ENCODE data around the gene GTPBP3.
A peak's percentile ranks its signal among the peaks of the same experiment; 100 is the strongest.
"Not testable (repeated sequence)": the region's sequence is repeated elsewhere in the genome, so short reads cannot be mapped to it uniquely, and the experiment has no call there.

GTPBP3 gene, protein sequence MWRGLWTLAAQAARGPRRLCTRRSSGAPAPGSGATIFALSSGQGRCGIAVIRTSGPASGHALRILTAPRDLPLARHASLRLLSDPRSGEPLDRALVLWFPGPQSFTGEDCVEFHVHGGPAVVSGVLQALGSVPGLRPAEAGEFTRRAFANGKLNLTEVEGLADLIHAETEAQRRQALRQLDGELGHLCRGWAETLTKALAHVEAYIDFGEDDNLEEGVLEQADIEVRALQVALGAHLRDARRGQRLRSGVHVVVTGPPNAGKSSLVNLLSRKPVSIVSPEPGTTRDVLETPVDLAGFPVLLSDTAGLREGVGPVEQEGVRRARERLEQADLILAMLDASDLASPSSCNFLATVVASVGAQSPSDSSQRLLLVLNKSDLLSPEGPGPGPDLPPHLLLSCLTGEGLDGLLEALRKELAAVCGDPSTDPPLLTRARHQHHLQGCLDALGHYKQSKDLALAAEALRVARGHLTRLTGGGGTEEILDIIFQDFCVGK
- 13.0 to 38.6 (median 22.5) reads per million in 9 experiments for total RNA-seq

DNA sequence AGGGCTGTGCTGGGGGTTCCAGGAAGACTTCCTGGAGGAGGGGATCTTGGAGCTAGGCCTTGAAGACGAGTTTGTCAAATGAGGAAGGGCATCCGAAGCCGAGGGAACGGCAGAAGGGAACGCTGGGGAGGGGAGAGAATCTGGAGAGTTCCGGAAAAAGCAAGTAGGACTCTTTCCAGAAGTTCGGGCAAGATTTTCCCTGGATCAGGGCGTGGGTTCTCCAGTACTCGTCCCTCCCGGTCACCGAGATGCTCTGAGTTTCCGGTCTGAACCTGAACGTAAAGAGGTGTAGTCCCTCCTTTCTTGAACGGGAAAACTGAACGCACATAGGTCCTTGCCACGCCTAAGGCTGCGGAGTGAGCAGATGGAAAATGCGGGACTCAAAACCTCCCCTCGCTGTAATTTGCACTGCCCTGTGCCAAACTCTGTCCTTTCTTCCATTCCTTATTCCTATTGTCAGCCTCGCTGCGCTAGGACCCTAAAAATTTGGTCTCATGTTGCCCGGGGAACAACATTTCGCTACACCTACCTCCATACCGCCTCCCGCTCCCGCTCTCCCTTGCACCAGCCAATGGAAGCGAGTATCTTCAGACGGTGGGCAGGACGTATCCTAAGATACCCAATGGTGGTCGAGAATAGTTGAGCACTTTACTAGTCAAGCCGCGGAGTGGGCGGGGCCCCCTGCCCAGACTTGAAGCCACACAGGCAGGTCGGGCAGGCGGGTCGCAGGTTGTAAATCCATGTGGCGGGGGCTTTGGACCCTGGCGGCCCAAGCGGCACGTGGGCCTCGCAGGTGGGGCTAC, at the start of gene GTPBP3:
TSS of gene GTPBP3 (plus strand) at position 682 of the 803 bp plus-strand sequence. CDS start at position 741, 59 bp downstream.
- Mint-ChIP-seq H3K4me3 (peak within 1 kb of the TSS; percentile 90 to 97), H3K27ac (peak within 1 kb of the TSS; percentile 84 to 93), H3K4me1 (ENCODE audit: low read depth in 2 of 2) (peaks cover 28 to 37% of the 10 kb centered on the region in 2 donors), H3K9me3 (no peaks in the 10 kb centered on the region), H3K27me3 (no peaks in the 10 kb centered on the region), H3K36me3 (ENCODE audit: insufficient read depth) (peaks cover 3% of the 10 kb centered on the region)
- DNase-seq = peak; percentile 92 to 96 (median 94)
- peak; percentile 86 for ATAC-seq (replicated peaks)

DNA sequence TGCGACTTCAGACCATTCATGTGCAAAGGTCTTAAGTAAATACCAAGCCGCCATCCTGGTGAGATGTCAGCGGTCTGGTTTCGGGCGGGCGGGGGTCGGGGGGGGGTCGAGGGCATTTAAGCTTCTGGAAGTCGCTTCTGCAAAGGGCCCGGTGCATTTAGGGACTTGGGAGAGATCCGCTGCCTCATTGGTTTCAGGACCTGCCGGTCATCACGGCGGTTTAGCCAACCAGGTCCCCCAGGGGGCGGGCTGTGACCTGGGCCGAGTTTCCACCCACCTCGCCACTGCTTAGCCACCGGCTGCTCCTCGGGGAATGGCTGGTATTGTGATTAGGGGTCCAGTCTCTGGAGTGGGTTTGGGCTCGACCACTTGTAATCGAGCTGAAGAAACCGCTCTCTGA, 47.9 kb upstream of the GTPBP3 start:
- Mint-ChIP-seq H3K36me3 (ENCODE audit: insufficient read depth) (no peaks in the 10 kb centered on the region), H3K27ac (no peak overlapping the region), H3K4me3 (no peak overlapping the region), H3K4me1 (ENCODE audit: low read depth in 2 of 2) (peaks cover 5 to 6% of the 10 kb centered on the region in 2 donors), H3K27me3 (no peaks in the 10 kb centered on the region), H3K9me3 (no peaks in the 10 kb centered on the region)
- DNase-seq (no peak), ATAC-seq (replicated peaks) (no peak)

DNA sequence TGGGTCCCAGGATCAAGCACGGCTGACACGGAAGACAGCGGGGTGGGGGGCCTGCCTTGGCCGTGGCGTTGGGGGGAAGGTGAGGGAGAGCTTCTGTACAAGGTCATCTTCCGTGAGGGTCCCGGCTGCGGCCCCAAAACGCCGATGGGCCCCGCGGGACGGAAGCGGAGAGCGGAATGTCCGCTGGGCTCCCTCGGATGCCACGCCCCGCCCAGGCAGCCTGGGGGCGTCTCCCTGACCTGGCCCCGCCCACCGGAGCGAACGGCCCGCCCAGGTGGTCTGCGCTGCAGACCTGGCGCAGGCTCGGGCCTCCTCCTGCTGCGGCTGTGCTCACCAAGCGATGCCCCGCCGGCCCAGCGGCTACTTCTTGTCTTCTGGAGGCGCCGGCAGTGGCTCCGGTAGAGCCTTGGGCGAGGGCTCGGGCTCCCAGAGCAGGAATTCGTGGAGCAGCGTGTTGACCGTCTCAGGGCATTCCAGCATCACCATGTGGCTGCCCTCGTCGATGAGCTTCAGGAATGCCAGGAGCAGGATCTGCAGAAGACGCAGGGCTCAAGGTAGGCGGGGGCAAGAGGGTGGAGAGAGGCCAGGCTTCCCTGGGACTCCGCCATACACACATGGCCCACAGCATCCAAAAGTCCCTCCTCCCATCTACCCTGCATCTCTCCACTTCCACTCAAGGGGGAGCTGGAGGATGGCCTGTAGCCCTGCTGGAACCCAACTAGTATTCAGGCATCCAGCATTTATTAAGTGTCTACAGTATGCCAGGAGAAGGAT, 44.9 kb upstream of the GTPBP3 start:
- Mint-ChIP-seq H3K27ac (peak overlapping the region in 1 of 2 donors; percentile 75), H3K9me3 (no peaks in the 10 kb centered on the region), H3K36me3 (ENCODE audit: insufficient read depth) (no peaks in the 10 kb centered on the region), H3K27me3 (no peaks in the 10 kb centered on the region), H3K4me3 (peak overlapping the region; percentile 87 to 93), H3K4me1 (ENCODE audit: low read depth in 2 of 2) (peaks cover 5 to 6% of the 10 kb centered on the region in 2 donors)
- peak; percentile 78 to 85 (median 79) for DNase-seq
- peak; percentile 95 for ATAC-seq (replicated peaks)

DNA sequence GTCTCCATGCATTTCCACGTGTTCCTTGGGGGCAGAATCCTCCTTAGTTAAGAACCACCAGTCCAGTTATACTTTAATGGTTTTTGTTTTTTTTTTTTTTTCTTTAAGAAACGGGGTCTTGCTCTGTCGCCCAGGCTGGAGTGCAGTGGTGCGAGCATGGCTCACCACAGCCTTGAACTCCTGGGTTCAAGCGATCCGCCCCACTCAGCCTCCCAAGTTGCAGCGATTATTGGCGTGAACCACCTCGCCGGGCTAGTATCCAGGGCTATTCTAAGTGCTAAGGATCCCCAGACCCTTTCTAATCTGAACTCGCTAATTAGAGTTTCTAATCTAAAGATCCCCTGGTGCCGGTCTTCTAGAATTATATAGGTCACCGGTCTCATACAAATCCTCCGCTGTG, 43.7 kb upstream of the GTPBP3 start:
- no peaks in the 10 kb centered on the region for H3K36me3 Mint-ChIP-seq (ENCODE audit: insufficient read depth)

DNA sequence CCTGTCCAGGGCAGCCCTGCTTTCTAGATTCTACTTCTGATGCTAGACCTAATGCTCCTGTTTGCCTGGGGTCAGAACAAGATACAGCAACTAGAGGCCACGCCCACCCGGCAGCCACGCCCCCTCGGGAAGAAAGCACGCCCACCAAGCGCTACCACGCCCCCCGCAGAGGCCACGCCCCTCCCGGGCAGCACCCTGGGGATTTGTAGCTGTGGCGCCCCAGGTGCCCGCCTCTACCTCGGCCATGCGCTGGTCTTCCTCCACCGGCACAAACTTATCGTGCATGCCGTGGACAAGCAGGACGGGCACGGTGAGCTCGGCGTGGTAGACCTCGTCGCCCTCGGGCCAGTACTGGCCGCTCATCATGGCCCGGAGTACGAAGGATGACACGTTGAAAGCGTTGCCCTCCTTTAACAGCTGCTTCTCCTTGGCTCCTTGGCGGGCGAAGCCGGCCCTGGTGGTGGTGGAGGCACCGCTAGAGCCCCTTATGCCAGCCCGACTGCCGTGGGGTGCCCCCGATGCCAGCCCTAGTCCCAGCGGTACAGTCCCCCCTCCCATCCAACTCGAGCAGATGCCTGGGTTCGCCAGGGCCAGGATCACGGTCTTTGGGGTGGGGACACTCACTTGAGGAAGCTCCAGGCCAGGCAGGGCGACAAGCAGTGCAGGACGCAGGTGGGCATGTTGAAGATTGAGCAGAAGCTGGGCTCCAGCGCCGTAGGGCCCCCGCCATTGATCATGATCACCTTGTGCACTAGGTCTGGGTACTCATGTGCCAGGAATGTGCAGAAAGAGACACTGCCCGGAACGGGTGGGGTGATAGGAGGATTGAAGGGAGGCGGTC, 43.1 kb upstream of the GTPBP3 start:
- H3K27me3 Mint-ChIP-seq = no peaks in the 10 kb centered on the region
- H3K27ac Mint-ChIP-seq = no peak overlapping the region
- no peaks in the 10 kb centered on the region for H3K9me3 Mint-ChIP-seq
- peak; percentile 36 to 44 (median 41) for DNase-seq
- ATAC-seq (replicated peaks) = no peak
- no peaks in the 10 kb centered on the region for H3K36me3 Mint-ChIP-seq (ENCODE audit: insufficient read depth)
- peaks cover 5 to 6% of the 10 kb centered on the region in 2 donors for H3K4me1 Mint-ChIP-seq (ENCODE audit: low read depth in 2 of 2)
- no peak overlapping the region for H3K4me3 Mint-ChIP-seq

More for the DNA sequence above, 43.7 kb upstream of the GTPBP3 start:
- Mint-ChIP-seq H3K27me3 (no peaks in the 10 kb centered on the region), H3K4me1 (ENCODE audit: low read depth in 2 of 2) (peaks cover 5 to 6% of the 10 kb centered on the region in 2 donors), H3K4me3 (no peak overlapping the region), H3K27ac (no peak overlapping the region), H3K9me3 (no peaks in the 10 kb centered on the region)
- DNase-seq (no peak), ATAC-seq (replicated peaks) (no peak)

DNA sequence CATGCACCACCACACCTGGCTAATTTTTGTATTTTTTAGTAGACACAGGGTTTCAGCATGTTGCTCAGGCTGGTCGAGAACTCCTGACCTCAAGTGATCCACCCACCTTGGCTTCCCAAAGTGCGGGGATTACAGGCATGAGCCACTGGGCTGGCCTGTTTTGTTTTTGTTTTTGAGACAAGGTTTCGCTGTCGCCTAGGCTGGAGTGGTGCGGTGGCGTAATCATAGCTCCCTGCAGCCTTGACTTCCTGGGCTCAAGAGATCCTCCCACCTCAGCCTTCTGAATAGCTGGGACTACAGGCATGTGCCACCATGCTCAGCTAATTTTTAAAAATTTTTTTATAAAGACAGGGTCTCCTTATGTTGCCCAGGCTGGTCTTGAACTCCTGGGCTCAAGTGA, 41.8 kb upstream of the GTPBP3 start:
- not testable (repeated sequence) for H3K9me3 Mint-ChIP-seq; H3K27ac Mint-ChIP-seq; ATAC-seq (replicated peaks); DNase-seq; H3K27me3 Mint-ChIP-seq; H3K4me3 Mint-ChIP-seq; H3K36me3 Mint-ChIP-seq (ENCODE audit: insufficient read depth); H3K4me1 Mint-ChIP-seq (ENCODE audit: low read depth in 2 of 2)

DNA sequence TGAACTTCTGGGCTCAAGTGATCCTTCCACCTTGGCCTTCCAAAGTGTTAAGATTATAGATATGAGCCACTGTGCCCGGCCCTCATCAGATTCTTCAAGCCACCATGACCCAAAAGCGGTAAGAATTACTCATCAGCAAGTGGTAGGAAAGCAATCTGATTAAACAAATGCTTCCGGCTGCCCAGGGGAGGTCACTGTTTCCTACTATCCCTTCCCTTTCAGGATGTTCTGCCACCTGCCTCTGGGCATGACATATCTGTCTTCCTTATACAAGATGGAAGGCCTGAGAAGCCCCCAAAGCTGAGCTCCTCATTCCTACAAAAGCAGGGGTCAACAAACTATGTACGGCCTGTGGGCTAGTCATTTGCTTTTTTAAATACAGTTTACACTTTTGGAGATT, 41.1 kb upstream of the GTPBP3 start:
- peaks cover 6% of the 10 kb centered on the region for H3K36me3 Mint-ChIP-seq (ENCODE audit: insufficient read depth)
- ATAC-seq (replicated peaks) (no peak), DNase-seq (no peak)
- H3K4me3 Mint-ChIP-seq = no peak overlapping the region
- H3K27me3 Mint-ChIP-seq = no peaks in the 10 kb centered on the region
- peaks cover 5 to 6% of the 10 kb centered on the region in 2 donors for H3K4me1 Mint-ChIP-seq (ENCODE audit: low read depth in 2 of 2)
- no peak overlapping the region for H3K27ac Mint-ChIP-seq
- no peaks in the 10 kb centered on the region for H3K9me3 Mint-ChIP-seq

DNA sequence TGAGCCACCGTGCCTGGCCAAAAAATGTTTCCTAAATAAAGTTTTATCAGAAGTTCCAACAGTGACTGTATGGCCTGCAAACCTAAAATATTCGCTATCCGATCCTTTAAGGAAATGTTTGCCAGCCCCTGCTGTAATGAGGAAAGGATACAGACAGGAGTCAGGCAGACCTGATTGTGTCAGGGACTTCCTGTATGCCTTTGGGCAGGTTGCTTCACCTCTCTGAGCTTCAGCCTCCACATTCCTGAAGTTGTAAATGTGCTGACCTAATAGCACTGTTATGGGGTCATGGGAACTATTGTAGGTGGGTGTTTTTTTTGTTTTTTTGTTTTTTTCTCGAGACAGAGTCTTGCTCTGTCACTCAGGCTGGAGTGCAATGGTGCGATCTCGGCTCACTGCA, 40.4 kb upstream of the GTPBP3 start:
- ATAC-seq (replicated peaks) (no peak), DNase-seq (no peak)
- Mint-ChIP-seq H3K27me3 (no peaks in the 10 kb centered on the region), H3K36me3 (ENCODE audit: insufficient read depth) (peaks cover 6% of the 10 kb centered on the region), H3K9me3 (no peaks in the 10 kb centered on the region), H3K4me3 (no peak overlapping the region), H3K27ac (peak overlapping the region in 1 of 2 donors; percentile 62), H3K4me1 (ENCODE audit: low read depth in 2 of 2) (peaks cover 4 to 5% of the 10 kb centered on the region in 2 donors)

DNA sequence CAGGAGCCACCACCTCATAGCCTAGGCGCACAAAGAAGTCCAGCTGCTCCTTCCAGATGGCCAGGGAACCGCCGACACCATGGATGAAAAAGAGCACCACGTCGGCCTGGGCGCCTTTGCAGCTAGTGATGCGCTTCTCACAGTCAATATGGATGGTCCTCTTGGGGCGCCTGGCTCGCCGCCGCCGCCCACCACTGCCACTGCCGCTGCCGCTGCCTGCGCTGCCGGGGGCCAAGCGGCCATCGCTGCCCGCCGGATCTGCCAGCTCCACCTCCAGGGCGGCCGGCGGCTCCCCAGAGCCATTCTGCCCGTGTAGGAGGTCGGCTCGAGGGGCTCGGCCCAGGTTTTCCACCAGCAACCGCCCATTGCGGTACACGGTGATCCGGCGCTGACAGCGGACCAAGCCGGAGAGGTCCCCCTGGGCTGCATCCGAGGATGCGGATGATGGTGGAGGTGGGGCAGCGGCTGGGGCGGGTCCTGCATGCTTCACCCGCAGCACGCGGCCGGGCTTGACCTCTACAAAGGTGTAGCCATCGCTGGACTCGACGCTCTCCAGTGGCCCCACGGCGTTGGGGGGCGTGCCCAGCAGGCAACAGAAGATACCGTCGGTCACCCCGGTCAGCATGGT, 36.2 kb upstream of the GTPBP3 start:
- peaks cover 15% of the 10 kb centered on the region for H3K36me3 Mint-ChIP-seq (ENCODE audit: insufficient read depth)
- H3K9me3 Mint-ChIP-seq = no peaks in the 10 kb centered on the region
- ATAC-seq (replicated peaks) (no peak), DNase-seq (no peak)
- peaks cover 14 to 19% of the 10 kb centered on the region in 2 donors for H3K4me1 Mint-ChIP-seq (ENCODE audit: low read depth in 2 of 2)
- H3K27me3 Mint-ChIP-seq = no peaks in the 10 kb centered on the region
- peak overlapping the region; percentile 3 to 45 for H3K4me3 Mint-ChIP-seq
- H3K27ac Mint-ChIP-seq = no peak overlapping the region

DNA sequence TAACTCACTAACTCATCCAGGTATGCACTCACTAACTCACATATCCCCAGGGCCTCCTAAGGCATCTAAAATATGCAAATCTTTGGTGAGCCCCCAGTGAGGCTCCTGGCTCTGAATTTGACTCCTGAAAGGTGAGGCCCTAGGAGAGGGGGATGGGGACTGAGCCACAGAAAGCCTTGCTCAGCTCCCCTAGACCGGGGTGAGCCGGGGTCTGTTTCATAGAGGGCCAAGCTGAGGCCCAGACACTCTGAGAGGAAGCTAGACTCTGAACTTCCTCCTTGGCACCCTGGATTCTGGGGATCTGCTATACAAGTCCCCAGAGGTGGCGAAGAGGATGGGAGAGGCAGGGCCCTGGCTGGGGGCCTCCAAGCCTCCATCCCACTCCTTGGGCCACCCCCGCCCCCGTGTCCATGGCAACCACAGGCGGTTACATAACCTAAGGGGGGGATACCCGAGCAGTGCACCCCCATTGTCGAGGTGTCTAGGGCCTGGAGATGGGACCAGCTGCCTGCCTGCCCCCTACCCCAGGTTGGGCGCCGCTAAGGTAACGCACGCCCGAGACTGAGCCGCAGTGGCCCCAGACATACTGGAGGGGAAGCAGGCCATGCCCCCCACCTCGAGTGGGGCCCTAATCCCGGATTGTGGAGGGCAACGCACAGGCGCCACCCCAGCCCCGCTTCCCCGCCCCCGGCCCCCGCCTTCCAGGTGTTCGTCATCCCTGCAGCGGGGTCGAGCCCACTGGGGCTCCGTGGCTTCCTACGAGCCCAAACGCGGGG, 34.8 kb upstream of the GTPBP3 start:
- Mint-ChIP-seq H3K27me3 (no peaks in the 10 kb centered on the region), H3K4me3 (peak overlapping the region; percentile 74 to 86), H3K27ac (peak overlapping the region in 1 of 2 donors; percentile 78), H3K36me3 (ENCODE audit: insufficient read depth) (peaks cover 17% of the 10 kb centered on the region), H3K4me1 (ENCODE audit: low read depth in 2 of 2) (peaks cover 20% of the 10 kb centered on the region in 2 donors), H3K9me3 (no peaks in the 10 kb centered on the region)
- DNase-seq = no peak
- no peak for ATAC-seq (replicated peaks)

DNA sequence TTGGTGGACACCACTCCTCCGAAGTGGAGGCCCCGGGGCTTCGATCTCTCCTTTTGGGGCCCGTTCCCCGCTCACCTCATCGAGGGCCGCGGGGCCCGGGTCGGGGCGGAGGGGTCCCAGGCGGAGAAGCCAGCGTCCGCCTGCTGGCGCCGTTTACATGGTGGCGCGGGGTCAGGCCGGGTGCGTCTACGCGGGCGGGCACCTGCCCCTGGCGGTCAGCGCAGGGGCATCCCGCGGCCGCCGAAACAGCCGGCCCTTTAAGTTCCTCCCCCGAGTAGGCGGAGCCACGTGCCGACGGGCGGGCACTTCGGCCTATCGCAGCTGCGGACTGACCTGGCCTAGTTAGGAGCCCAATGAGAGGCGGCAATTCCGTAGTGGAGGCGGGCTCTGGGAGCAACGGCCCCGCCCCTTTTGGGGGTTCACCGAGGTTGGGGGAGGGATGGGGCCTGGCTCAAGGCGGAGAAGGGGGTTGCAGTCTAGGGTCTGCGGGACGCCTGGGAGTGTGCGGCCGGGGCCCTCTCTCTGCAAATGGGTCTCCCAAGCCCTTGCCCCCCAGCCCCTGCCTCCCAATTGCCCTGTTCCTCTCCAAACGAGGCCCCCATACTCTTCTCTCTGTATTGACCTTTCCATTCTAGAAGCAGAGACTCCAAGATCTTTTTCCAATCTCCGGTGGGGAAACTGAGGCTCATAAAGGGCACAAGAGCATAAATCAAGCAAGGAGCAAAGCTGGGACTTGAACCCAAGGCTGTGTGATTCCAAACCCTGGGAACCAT, 34.0 kb upstream of the GTPBP3 start, which contains the start of gene ABHD8:
TSS of gene ABHD8 (minus strand) at position 259 of the 773 bp plus-strand sequence. CDS start 1,809 bp downstream, outside the sequence.
- ATAC-seq (replicated peaks) (peak; percentile 68), DNase-seq (peak; percentile 91 to 94 (median 92))
- peaks cover 17% of the 10 kb centered on the region for H3K36me3 Mint-ChIP-seq (ENCODE audit: insufficient read depth)
- no peaks in the 10 kb centered on the region for H3K27me3 Mint-ChIP-seq
- H3K4me1 Mint-ChIP-seq (ENCODE audit: low read depth in 2 of 2) = peaks cover 24 to 25% of the 10 kb centered on the region in 2 donors
- peak within 1 kb of the TSS; percentile 74 to 86 for H3K4me3 Mint-ChIP-seq
- H3K27ac Mint-ChIP-seq = peak within 1 kb of the TSS in 1 of 2 donors; percentile 78
- no peaks in the 10 kb centered on the region for H3K9me3 Mint-ChIP-seq
